Tibial artery (tissue), 4 donors: ENCODE measurements around the gene OPCML.

Experiments used
- DNase-seq, 2 donors: peaks; one replicate each; pipeline ENCODE4 v3.0.0-alpha.2; 2019
- H3K27ac ChIP-seq, 2 donors: fragments of 200-600 bp; sonication (generic) in 1 of 2; 1 replicate in 1 of 2; 2 replicates in 1 of 2; pipeline ENCODE4 v1.5.1; 2018 to 2019; ENCODE audit warnings: mild to moderate bottlenecking in 1 of 2
- H3K27me3 ChIP-seq, 2 donors: fragments of 200-600 bp; sonication (generic) in 1 of 2; one replicate each; pipeline versions ENCODE4 v1.5.1 to v1.6.0; 2016 to 2019
- H3K36me3 ChIP-seq, 3 donors: fragments of 200-600 bp; sonication (generic) in 2 of 3; one replicate each; pipeline ENCODE4 v1.5.1; 2016 to 2019; ENCODE audit warnings: mild to moderate bottlenecking in 2 of 3
- H3K4me1 ChIP-seq, 4 donors: fragments of 200-600 bp; sonication (generic) in 2 of 4; 1 replicate in 3 of 4; 2 replicates in 1 of 4; pipeline ENCODE4 v1.5.1; 2016 to 2019
- H3K4me3 ChIP-seq, 2 donors: fragments of 200-600 bp; sonication (generic) in 1 of 2; 1 replicate in 1 of 2; 2 replicates in 1 of 2; pipeline ENCODE4 v1.5.1; 2018 to 2019; ENCODE audit warnings: mild to moderate bottlenecking in 2 of 2
- H3K9me3 ChIP-seq, 3 donors: fragments of 200-600 bp; sonication (generic) in 1 of 3; one replicate each; pipeline ENCODE4 v1.5.1; 2016 to 2019
- intact Hi-C: fragments of 100-400 bp; cut with DNase I; formaldehyde crosslinking; loops from one replicate; pipeline ENCODE4 v1.15.0; 2023; ENCODE audit warnings: low total_unique reads
- TF ChIP-seq, protein P1 (sequence below), 2 experiments: fragments of 200-600 bp in 1 of 2; fragments of 450-650 bp in 1 of 2; IDR thresholded peaks; one replicate each; pipeline ENCODE4 v1.5.1; 2017 to 2019; ENCODE audit warnings: antibody characterized with exemption in 2 of 2, mild to moderate bottlenecking in 1 of 2, moderate library complexity in 1 of 2

OPCML gene

DNA sequence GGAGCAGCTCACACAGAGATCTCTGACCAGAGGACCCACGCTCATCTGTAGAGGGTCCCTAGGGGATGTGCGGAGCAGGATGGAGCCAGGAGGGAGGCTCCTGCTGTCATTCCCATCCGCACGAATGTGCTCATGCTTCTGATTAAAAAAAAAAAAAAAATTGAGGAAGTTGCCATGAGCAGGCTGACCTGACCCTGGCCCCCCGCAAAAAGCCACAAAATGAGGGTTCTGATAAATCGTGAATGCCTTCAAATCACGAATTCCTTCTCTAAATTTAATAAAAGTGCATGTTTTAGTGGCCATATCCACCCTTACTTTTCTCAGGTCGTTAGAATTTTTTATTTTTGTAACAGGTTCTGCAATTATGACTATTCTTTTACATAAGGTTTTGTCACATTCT, 378.2 kb downstream of the OPCML start:
- H3K4me3 ChIP-seq: no peak overlapping the region
- intact Hi-C loops: no loop called here
- DNase-seq: no peak
- H3K27me3 ChIP-seq: peaks cover 0 to 17% of the 10 kb centered on the region in 2 donors
- H3K4me1 ChIP-seq: no peaks in the 10 kb centered on the region
- H3K27ac ChIP-seq: no peak overlapping the region
- no peaks in the 10 kb centered on the region for H3K9me3 ChIP-seq
- no peaks in the 10 kb centered on the region for H3K36me3 ChIP-seq
- TF ChIP-seq, protein P1, sequence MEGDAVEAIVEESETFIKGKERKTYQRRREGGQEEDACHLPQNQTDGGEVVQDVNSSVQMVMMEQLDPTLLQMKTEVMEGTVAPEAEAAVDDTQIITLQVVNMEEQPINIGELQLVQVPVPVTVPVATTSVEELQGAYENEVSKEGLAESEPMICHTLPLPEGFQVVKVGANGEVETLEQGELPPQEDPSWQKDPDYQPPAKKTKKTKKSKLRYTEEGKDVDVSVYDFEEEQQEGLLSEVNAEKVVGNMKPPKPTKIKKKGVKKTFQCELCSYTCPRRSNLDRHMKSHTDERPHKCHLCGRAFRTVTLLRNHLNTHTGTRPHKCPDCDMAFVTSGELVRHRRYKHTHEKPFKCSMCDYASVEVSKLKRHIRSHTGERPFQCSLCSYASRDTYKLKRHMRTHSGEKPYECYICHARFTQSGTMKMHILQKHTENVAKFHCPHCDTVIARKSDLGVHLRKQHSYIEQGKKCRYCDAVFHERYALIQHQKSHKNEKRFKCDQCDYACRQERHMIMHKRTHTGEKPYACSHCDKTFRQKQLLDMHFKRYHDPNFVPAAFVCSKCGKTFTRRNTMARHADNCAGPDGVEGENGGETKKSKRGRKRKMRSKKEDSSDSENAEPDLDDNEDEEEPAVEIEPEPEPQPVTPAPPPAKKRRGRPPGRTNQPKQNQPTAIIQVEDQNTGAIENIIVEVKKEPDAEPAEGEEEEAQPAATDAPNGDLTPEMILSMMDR (IDR thresholded peaks at IDR 0.05): no peak

DNA sequence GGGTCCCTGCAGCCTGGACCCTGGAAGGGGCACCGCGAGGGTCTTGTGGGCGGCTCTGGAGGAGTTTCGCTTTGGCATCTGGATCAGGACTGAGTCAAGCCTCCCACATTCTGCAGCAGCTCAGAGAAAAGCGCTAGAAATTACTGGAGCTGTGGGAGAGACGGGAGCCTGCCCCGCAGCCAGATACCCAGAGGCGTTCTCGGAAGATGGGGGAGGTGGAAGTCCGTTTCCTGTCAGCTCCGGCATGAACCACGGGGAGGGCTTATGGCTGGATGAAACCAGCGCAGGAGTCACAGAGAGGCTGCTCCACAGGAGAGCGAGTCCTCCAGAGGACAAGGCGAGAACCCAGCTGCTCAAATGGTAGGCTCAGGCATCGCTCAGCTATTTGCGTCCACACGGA, 379.3 kb downstream of the OPCML start:
- Histone ChIP-seq H3K36me3 (no peaks in the 10 kb centered on the region), H3K4me1 (no peaks in the 10 kb centered on the region), H3K27ac (no peak overlapping the region), H3K27me3 (peaks cover 0 to 17% of the 10 kb centered on the region in 2 donors), H3K4me3 (no peak overlapping the region), H3K9me3 (no peaks in the 10 kb centered on the region)
- no peak for DNase-seq
- TF ChIP-seq, protein P1 (IDR thresholded peaks at IDR 0.05): no peak
- intact Hi-C loops: no loop called here

DNA sequence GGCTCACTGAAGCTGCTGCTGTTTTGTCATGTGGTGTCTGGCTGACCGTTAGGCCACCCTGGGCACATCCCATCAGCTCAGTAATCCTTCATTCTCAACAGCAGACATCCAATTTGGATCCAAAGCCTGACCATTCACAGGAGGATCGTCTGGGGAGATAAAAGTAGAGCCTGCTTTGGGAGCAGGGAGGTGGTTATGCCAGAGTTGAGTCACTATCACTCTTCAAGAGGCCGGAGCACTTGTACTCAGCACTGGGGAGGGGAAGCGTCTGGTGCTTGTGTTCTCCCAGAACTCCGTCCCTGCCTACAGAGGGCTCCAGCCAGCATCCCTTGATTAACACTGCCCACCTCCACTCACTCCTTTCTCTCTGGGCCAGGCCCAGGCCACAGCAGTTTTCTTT, 382.6 kb downstream of the OPCML start:
- DNase-seq: no peak
- TF ChIP-seq, protein P1 (IDR thresholded peaks at IDR 0.05): no peak
- intact Hi-C loops: no loop called here
- Histone ChIP-seq H3K4me3 (no peak overlapping the region), H3K27ac (no peak overlapping the region), H3K4me1 (no peaks in the 10 kb centered on the region), H3K36me3 (no peaks in the 10 kb centered on the region), H3K27me3 (peaks cover 0 to 14% of the 10 kb centered on the region in 2 donors), H3K9me3 (no peaks in the 10 kb centered on the region)

DNA sequence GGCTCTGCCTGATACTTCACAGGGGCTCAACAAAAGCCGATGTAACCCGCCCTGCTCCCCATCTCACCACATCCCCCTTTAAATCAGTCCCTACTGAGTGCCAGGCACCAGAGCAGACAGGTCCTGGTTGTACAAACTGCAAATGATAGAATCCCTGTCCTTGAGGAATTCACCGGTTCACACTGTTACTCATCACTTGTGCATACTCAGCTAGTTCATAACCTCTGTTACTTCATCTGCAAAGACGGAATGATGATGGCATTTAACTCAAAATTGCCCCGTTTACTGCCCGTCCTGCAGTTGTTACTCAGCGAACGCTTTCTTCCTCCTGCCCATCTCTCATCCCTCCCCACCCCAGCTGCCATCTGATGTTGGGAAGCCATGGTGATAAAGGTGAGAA, 384.7 kb downstream of the OPCML start:
- Histone ChIP-seq H3K4me1 (no peaks in the 10 kb centered on the region), H3K36me3 (no peaks in the 10 kb centered on the region), H3K4me3 (no peak overlapping the region), H3K9me3 (no peaks in the 10 kb centered on the region), H3K27me3 (peaks cover 0 to 7% of the 10 kb centered on the region in 2 donors), H3K27ac (no peak overlapping the region)
- intact Hi-C loops: no loop called here
- TF ChIP-seq, protein P1 (IDR thresholded peaks at IDR 0.05): no peak
- no peak for DNase-seq

DNA sequence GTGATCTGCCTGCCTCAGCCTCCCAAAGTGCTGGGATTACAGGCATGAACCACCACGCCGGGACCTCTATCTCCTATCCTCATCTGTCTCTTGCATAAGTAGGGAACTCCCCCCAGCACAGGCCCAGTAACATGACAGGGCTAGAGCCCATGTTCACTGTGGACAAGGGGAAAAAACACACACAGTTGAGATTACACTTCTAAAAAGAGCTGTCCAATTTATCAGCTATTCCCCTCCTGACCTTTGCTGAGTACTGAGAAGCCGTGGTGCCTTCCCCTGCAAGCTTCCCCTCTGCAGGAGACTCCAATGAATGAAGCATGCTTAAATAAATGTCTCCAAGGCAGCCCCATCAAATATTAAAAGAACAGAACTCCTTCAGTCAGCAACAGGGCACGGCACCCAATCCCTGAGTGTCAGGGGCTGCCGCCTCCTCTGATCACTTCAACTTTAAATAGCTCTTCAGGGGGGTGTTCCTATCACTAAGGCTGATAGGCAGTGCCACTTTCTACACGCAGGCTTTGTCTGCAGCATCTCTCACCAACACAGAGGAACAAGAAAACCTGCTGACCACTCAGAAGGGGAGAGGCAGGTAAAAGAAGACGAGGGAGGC, 385.5 kb downstream of the OPCML start:
- H3K9me3 ChIP-seq: no peaks in the 10 kb centered on the region
- intact Hi-C loops: no loop called here
- no peaks in the 10 kb centered on the region for H3K4me1 ChIP-seq
- H3K27me3 ChIP-seq: no peaks in the 10 kb centered on the region
- no peak overlapping the region for H3K27ac ChIP-seq
- TF ChIP-seq, protein P1 (IDR thresholded peaks at IDR 0.05): no peak
- no peak for DNase-seq
- no peaks in the 10 kb centered on the region for H3K36me3 ChIP-seq
- H3K4me3 ChIP-seq: no peak overlapping the region

DNA sequence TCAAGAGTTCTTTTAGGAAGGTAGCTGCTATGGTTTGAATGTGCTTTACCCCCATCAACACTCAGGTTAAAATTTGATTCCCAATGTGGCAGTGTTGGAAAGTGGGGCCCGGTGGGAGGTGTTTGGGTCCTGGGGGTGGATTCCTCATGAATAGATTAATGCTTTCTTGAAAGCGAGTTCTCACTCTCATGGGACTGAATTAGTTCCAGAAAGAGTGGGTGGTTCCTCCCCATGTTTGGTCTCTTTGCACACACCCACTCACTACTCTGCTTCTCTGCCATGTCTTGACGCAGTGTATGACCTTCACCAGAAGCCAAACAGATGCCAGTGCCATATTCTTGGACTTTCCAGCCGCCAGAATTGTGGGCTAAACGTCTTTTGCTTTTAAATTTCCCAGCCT, 394.4 kb downstream of the OPCML start:
- DNase-seq: no peak
- H3K27ac ChIP-seq: no peak overlapping the region
- H3K27me3 ChIP-seq: peaks cover 0 to 13% of the 10 kb centered on the region in 2 donors
- no peak overlapping the region for H3K4me3 ChIP-seq
- H3K9me3 ChIP-seq: no peaks in the 10 kb centered on the region
- TF ChIP-seq, protein P1 (IDR thresholded peaks at IDR 0.05): no peak
- intact Hi-C loops: loop anchor here (10.0 kb wide), 1 partner anchor 697 kb away; no protein-coding TSS in a partner anchor
- no peaks in the 10 kb centered on the region for H3K4me1 ChIP-seq
- no peaks in the 10 kb centered on the region for H3K36me3 ChIP-seq
